HCT116 (cell line): ENCODE results near the gene HSPB1.

Experiments used
- CTCF ChIP-seq, 3 experiments: fragments of 200-600 bp in 1 of 3; sonication (generic) in 1 of 3; IDR thresholded peaks in 2 of 3; conservative IDR thresholded peaks in 1 of 3; 2 replicates each; pipeline ENCODE4 v1.5.1; 2012 to 2017; ENCODE audit warnings: low read depth in 2 of 3, low read length in 2 of 3, antibody characterized with exemption in 1 of 3, borderline replicate concordance in 1 of 3, control low read depth in 1 of 3, mild to moderate bottlenecking in 1 of 3, mixed read lengths in 1 of 3, mixed run types in 1 of 3, moderate library complexity in 1 of 3; ENCODE audit not compliant: insufficient read depth in 1 of 3
- EZH2 ChIP-seq: fragments of 200-600 bp; sonication (generic); IDR thresholded peaks from 2 replicates; pipeline ENCODE4 v1.6.1; 2017; ENCODE audit warnings: antibody characterized with exemption, mixed run types
- FOSL1 ChIP-seq: IDR thresholded peaks from 2 replicates; pipeline ENCODE4 v1.6.1; 2012; ENCODE audit warnings: low read depth
- POLR2A ChIP-seq: IDR thresholded peaks from 2 replicates; pipeline ENCODE4 v1.7.0; 2011; ENCODE audit warnings: borderline replicate concordance; ENCODE audit not compliant: insufficient read depth, insufficient read length; ENCODE audit errors: extremely low read depth
- RAD21 ChIP-seq: IDR thresholded peaks from 2 replicates; pipeline ENCODE4 v1.6.1; 2012; ENCODE audit warnings: low read depth, mild to moderate bottlenecking

- TF ChIP-seq EZH2 (no peak), CTCF (IDR thresholded peaks at IDR 0.05 in 2 of 3, conservative IDR thresholded peaks at IDR 0.05 in 1 of 3; ENCODE audit: borderline replicate concordance in 1 of 3, insufficient read depth in 1 of 3, low read depth in 2 of 3, low read length in 2 of 3) (no peak), POLR2A (no peak), FOSL1 (no peak), RAD21 (no peak)
Measured at GRCh38 chr7:76333511-76334101, 31.1 kb downstream of the HSPB1 start.
